WTC11 (cell line): ENCODE data around the gene SURF1. TPM values are rescaled to one million over a fixed set of nuclear protein-coding genes. Genes with fewer than 3 reads are reported as not detected.
A peak's percentile ranks its signal among the peaks of the same experiment; 100 is the strongest.

Experiments
- ATAC-seq: fragments of 200-7000 bp; cut with Tn5 transposase; 2 replicates; pipeline ENCODE4 v1.10.0; 2021; ENCODE audit warnings: mild to moderate bottlenecking, moderate library complexity
- CTCF ChIA-PET: fragments of 300-600 bp; sonication (Branson Sonifier 250); formaldehyde crosslinking; loops from one replicate; lab custom pipeline; 2021; ENCODE audit warnings: antibody characterized with exemption; lab: Charles Lee
- POLR2A ChIA-PET: fragments of 350-600 bp; sonication (Branson Sonifier 250); formaldehyde crosslinking; loops from one replicate; lab custom pipeline; 2021; ENCODE audit warnings: antibody characterized with exemption; lab: Charles Lee
- DNase-seq: peaks from one replicate; pipeline ENCODE4 v3.0.0; 2021; ENCODE audit warnings: low spot score
- H3K27ac Mint-ChIP-seq: 2 replicates; pipeline ENCODE4 v1.8.0; 2021; ENCODE audit warnings: mixed read lengths
- H3K27me3 Mint-ChIP-seq: 2 replicates; pipeline ENCODE4 v1.8.0; 2021; ENCODE audit warnings: low read depth, mild to moderate bottlenecking, moderate library complexity, mixed read lengths
- H3K36me3 Mint-ChIP-seq: 2 replicates; pipeline ENCODE4 v1.8.0; 2021; ENCODE audit warnings: mixed read lengths
- H3K4me1 Mint-ChIP-seq: 2 replicates; pipeline ENCODE4 v1.8.0; 2022; ENCODE audit warnings: mixed read lengths
- H3K4me3 Mint-ChIP-seq: 2 replicates; pipeline ENCODE4 v1.8.0; 2021; ENCODE audit warnings: mild to moderate bottlenecking, moderate library complexity, mixed read lengths
- H3K9me3 Mint-ChIP-seq: 2 replicates; pipeline ENCODE4 v1.8.0; 2021; ENCODE audit warnings: mixed read lengths
- AR ChIP-seq: fragments of 250-450 bp; sonication (Bioruptor Pico); IDR thresholded peaks from 2 replicates; pipeline ENCODE4 v1.9.0; 2021; ENCODE audit warnings: mild to moderate bottlenecking
- CDX4 ChIP-seq: fragments of 250-450 bp; sonication (Bioruptor Pico); IDR thresholded peaks from 2 replicates; pipeline ENCODE4 v1.9.0; 2021; ENCODE audit warnings: moderate library complexity, mild to moderate bottlenecking, inconsistent platforms, borderline replicate concordance
- CREM ChIP-seq: sonication (generic); formaldehyde crosslinking; IDR thresholded peaks from 2 replicates; pipeline ENCODE4 v1.8.1; 2022; ENCODE audit warnings: mild to moderate bottlenecking, missing genetic modification reagents, moderate library complexity
- E2F1 ChIP-seq: sonication (generic); formaldehyde crosslinking; IDR thresholded peaks from 2 replicates; pipeline ENCODE4 v1.8.0; 2022; ENCODE audit warnings: mild to moderate bottlenecking, missing genetic modification reagents
- ESRRA ChIP-seq: sonication (generic); formaldehyde crosslinking; IDR thresholded peaks from 2 replicates; pipeline ENCODE4 v1.8.1; 2022; ENCODE audit warnings: mild to moderate bottlenecking, missing genetic modification reagents, borderline replicate concordance
- GABPB1 ChIP-seq: sonication (generic); formaldehyde crosslinking; IDR thresholded peaks from 2 replicates; pipeline ENCODE4 v1.8.1; 2023; ENCODE audit warnings: mild to moderate bottlenecking, missing genetic modification reagents
- HMGA2 ChIP-seq: fragments of 250-450 bp; sonication (Bioruptor Pico); IDR thresholded peaks from 2 replicates; pipeline ENCODE4 v1.4.0; 2021; ENCODE audit warnings: mild to moderate bottlenecking, moderate library complexity
- IRF2 ChIP-seq: sonication (generic); formaldehyde crosslinking; IDR thresholded peaks from 2 replicates; pipeline ENCODE4 v1.8.0; 2022; ENCODE audit warnings: low read depth, missing genetic modification reagents, borderline replicate concordance
- JAZF1 ChIP-seq: fragments of 250-450 bp; sonication (Bioruptor Pico); IDR thresholded peaks from 2 replicates; pipeline ENCODE4 v1.9.0; 2021; ENCODE audit warnings: moderate library complexity, mild to moderate bottlenecking, inconsistent platforms
- KAT7 ChIP-seq: sonication (generic); formaldehyde crosslinking; IDR thresholded peaks from 2 replicates; pipeline ENCODE4 v1.8.1; 2023; ENCODE audit warnings: missing genetic modification reagents, mild to moderate bottlenecking, borderline replicate concordance
- NFYB ChIP-seq: sonication (generic); formaldehyde crosslinking; conservative IDR thresholded peaks from 2 replicates; pipeline ENCODE4 v1.8.0; 2022; ENCODE audit warnings: low read depth, missing genetic modification reagents
- PREB ChIP-seq: sonication (generic); formaldehyde crosslinking; IDR thresholded peaks from 2 replicates; pipeline ENCODE4 v1.8.1; 2022; ENCODE audit warnings: mild to moderate bottlenecking, missing genetic modification reagents, moderate library complexity, borderline replicate concordance
- RELA ChIP-seq: sonication (generic); formaldehyde crosslinking; IDR thresholded peaks from 2 replicates; pipeline ENCODE4 v1.8.1; 2022; ENCODE audit warnings: missing genetic modification reagents, mild to moderate bottlenecking, borderline replicate concordance
- SP1 ChIP-seq: sonication (generic); formaldehyde crosslinking; conservative IDR thresholded peaks from 2 replicates; pipeline ENCODE4 v1.8.1; 2022; ENCODE audit warnings: missing genetic modification reagents
- STAT6 ChIP-seq: sonication (generic); formaldehyde crosslinking; conservative IDR thresholded peaks from 2 replicates; pipeline ENCODE4 v1.8.1; 2023; ENCODE audit warnings: mild to moderate bottlenecking, low read depth, missing genetic modification reagents, moderate library complexity
- ZNF219 ChIP-seq: sonication (generic); formaldehyde crosslinking; IDR thresholded peaks from 2 replicates; pipeline ENCODE4 v1.8.0; 2023; ENCODE audit warnings: missing genetic modification reagents, mild to moderate bottlenecking, borderline replicate concordance
- ZNF263 ChIP-seq: sonication (generic); formaldehyde crosslinking; IDR thresholded peaks from 2 replicates; pipeline ENCODE4 v1.8.1; 2022; ENCODE audit warnings: low read depth, mild to moderate bottlenecking, moderate library complexity, missing genetic modification reagents
- ZNF281 ChIP-seq: sonication (generic); formaldehyde crosslinking; IDR thresholded peaks from 2 replicates; pipeline ENCODE4 v1.8.0; 2023; ENCODE audit warnings: mild to moderate bottlenecking, missing genetic modification reagents
- ZNF512 ChIP-seq: sonication (generic); formaldehyde crosslinking; IDR thresholded peaks from 2 replicates; pipeline ENCODE4 v1.8.1; 2022; ENCODE audit warnings: missing genetic modification reagents, borderline replicate concordance
- ZNF671 ChIP-seq: fragments of 250-450 bp; sonication (Bioruptor Pico); IDR thresholded peaks from 2 replicates; pipeline ENCODE4 v1.8.0; 2021; ENCODE audit warnings: mild to moderate bottlenecking
- total RNA-seq: library from RNA; stranded (reverse); gene quantifications from 3 replicates; pipeline ENCODE4 v1.2.3, GENCODE V29; 2021

SURF1 gene
- total RNA-seq, 1 experiment from 2014 or later, result 33.3 TPM

- TF ChIP-seq STAT6 (CRISPR knock-in tag), result no peak
These were observed 3.5 kb downstream of the SURF1 start (continued) for GRCh38 chr9:133352635-133353340.

GRCh38 chr9:133351908-133352634 is 4.2 kb downstream of the SURF1 start:
- CTCF ChIA-PET, result interaction anchor here (1.3 to 7.9 kb wide), 4 partner anchors 9 to 134 kb away, joined by 3 to 74 read pairs (median 6); no protein-coding TSS in a partner anchor
- Mint-ChIP-seq H3K27ac (peak overlapping the region; percentile 32; the same call in 1 of the 2 replicates), H3K4me3 (no peak overlapping the region), H3K9me3 (no peaks in the 10 kb centered on the region), H3K27me3 (no peaks in the 10 kb centered on the region; the same call in 1 of the 2 replicates), H3K36me3 (peaks cover 46% of the 10 kb centered on the region), H3K4me1 (peaks cover 25% of the 10 kb centered on the region)
- ATAC-seq, result peak; percentile 62
- peak; percentile 76 for DNase-seq
- POLR2A ChIA-PET, result interaction anchor here (1.9 kb wide), 1 partner anchor 10 kb away, joined by 6 read pairs; no protein-coding TSS in a partner anchor
- TF ChIP-seq IRF2 (CRISPR knock-in tag) (no peak; the same call in 1 of the 2 replicates), ZNF219 (CRISPR knock-in tag) (no peak), ZNF263 (CRISPR knock-in tag) (peak; percentile 78; the same call in 1 of the 2 replicates), E2F1 (CRISPR knock-in tag) (no peak), JAZF1 (CRISPR knock-in tag) (no peak), HMGA2 (no peak), CREM (CRISPR knock-in tag) (no peak), ZNF281 (CRISPR knock-in tag) (0 out of 2 replicates have a peak, but pooled peaks have one; percentile 43), NFYB (CRISPR knock-in tag) (no peak), ZNF671 (CRISPR knock-in tag) (no peak; the same call in none of the 2 replicates), SP1 (CRISPR knock-in tag) (peak; percentile 41; the same call in 1 of the 2 replicates), ZNF512 (CRISPR knock-in tag) (no peak), ESRRA (CRISPR knock-in tag) (no peak), RELA (no peak), CDX4 (CRISPR knock-in tag) (no peak), GABPB1 (CRISPR knock-in tag) (peak; percentile 40; the same call in 1 of the 2 replicates), PREB (CRISPR knock-in tag) (no peak), AR (peak; percentile 38), KAT7 (CRISPR knock-in tag) (no peak)
